ENCODE measurements around the gene ACSL6. TPM values are rescaled to one million over a fixed set of nuclear protein-coding genes. Genes with fewer than 3 reads are reported as not detected.
"Not testable (repeated sequence)": the region's sequence is repeated elsewhere in the genome, so short reads cannot be mapped to it uniquely, and the experiment has no call there.

The ACSL6 gene
- total RNA-seq, 1 donor from 2014 or later, result 0.97 TPM

- Mint-ChIP-seq H3K27ac (no peak overlapping the region), H3K36me3 (no peaks in the 10 kb centered on the region), H3K4me1 (ENCODE audit: unreplicated experiment) (no peaks in the 10 kb centered on the region), H3K9me3 (no peaks in the 10 kb centered on the region), H3K4me3 (no peak overlapping the region), H3K27me3 (peaks cover 18% of the 10 kb centered on the region)
- no peak for TF ChIP-seq CTCF (conservative IDR thresholded peaks at IDR 0.05)
- DNase-seq (ENCODE audit: extremely low spot score, unreplicated experiment), result no peak
Measured at GRCh38 chr5:131914472-131914871, 97.0 kb downstream of the ACSL6 start.

DNA sequence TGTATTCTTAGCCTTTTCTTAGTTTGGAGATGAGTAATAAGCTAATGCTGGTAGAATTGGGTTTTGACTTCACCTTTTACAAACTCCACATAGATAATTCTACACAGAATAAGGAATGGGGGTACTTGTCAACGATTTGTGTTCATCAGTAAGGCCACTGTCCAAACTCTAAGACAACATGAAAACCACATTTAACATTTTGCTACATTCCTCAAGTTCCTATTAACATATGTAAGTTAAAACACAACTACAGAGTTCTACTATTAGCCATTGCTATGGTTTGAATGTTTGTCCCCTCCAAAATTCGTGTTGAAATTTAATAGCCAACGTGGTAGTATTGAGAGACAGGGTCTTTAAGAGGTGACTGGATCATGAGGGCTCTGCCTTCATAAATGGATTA, 97.9 kb downstream of the ACSL6 start:
- Mint-ChIP-seq H3K4me1 (ENCODE audit: unreplicated experiment) (no peaks in the 10 kb centered on the region), H3K27ac (no peak overlapping the region), H3K27me3 (peaks cover 18% of the 10 kb centered on the region), H3K4me3 (no peak overlapping the region), H3K9me3 (no peaks in the 10 kb centered on the region), H3K36me3 (no peaks in the 10 kb centered on the region)
- TF ChIP-seq CTCF (conservative IDR thresholded peaks at IDR 0.05), result no peak
- no peak for DNase-seq (ENCODE audit: extremely low spot score, unreplicated experiment)

DNA sequence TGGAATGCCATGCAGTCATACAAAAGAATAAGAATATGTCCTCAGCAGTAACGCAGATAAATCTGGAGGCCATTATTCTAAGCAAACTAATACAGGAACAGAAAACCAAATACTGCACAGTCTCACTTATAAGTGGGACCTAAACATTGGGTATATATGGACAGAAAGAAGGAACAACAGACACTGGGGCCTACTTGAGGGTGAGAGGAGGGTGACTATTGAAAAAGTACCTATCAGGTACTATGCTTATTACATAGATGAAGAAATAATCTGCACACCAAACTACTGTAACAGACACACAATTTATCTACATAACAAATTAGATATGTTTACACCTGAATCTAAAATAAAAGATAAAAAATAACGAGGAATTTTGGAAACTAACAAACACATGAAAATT, 104.8 kb downstream of the ACSL6 start:
- H3K4me3 Mint-ChIP-seq, result no peak overlapping the region
- no peak for DNase-seq (ENCODE audit: extremely low spot score, unreplicated experiment)
- no peak for TF ChIP-seq CTCF (conservative IDR thresholded peaks at IDR 0.05)
- no peaks in the 10 kb centered on the region for H3K36me3 Mint-ChIP-seq
- no peaks in the 10 kb centered on the region for H3K4me1 Mint-ChIP-seq (ENCODE audit: unreplicated experiment)
- no peaks in the 10 kb centered on the region for H3K27me3 Mint-ChIP-seq
- H3K9me3 Mint-ChIP-seq, result peaks cover 10% of the 10 kb centered on the region
- no peak overlapping the region for H3K27ac Mint-ChIP-seq

GRCh38 chr5:131902266-131902665, 109.2 kb downstream of the ACSL6 start:
- not testable (repeated sequence) for DNase-seq (ENCODE audit: extremely low spot score, unreplicated experiment); H3K27me3 Mint-ChIP-seq; H3K36me3 Mint-ChIP-seq; H3K4me3 Mint-ChIP-seq; H3K27ac Mint-ChIP-seq; H3K4me1 Mint-ChIP-seq (ENCODE audit: unreplicated experiment)
- peaks cover 10% of the 10 kb centered on the region for H3K9me3 Mint-ChIP-seq

Other genes starting within 250 kb of the ACSL6 start
- gene FNIP1, start 214.6 kb downstream of the ACSL6 start, total RNA-seq (ENCODE audit: low replicate concordance), result 32.4 and 32.9 TPM in 2 replicates
- not detected in 2 replicates for gene MEIKIN, start 66.0 kb downstream of the ACSL6 start, total RNA-seq (ENCODE audit: low replicate concordance)
- gene IL3, start 49.0 kb upstream of the ACSL6 start, total RNA-seq (ENCODE audit: low replicate concordance), result not detected in 2 replicates
- not detected in 2 replicates for gene CSF2, start 62.1 kb upstream of the ACSL6 start, total RNA-seq (ENCODE audit: low replicate concordance)
- 38.5 and 56.3 TPM in 2 replicates for gene P4HA2, start 216.2 kb upstream of the ACSL6 start, total RNA-seq (ENCODE audit: low replicate concordance)
- gene PDLIM4, start 246.0 kb upstream of the ACSL6 start, total RNA-seq (ENCODE audit: low replicate concordance), result 40.0 and 43.8 TPM in 2 replicates

Data from type B pancreatic cell (in vitro differentiated cells).